Activated CD4-positive, CD25-positive, alpha-beta regulatory T cell (primary cell): Measurements from ENCODE around the gene DPYSL4.
A peak's percentile ranks its signal among the peaks of the same experiment; 100 is the strongest.

Experiments
- DNase-seq, 4 experiments: peaks; one replicate each; lab custom pipeline; 2025; lab: John Stamatoyannopoulos, UW

The DPYSL4 gene

GRCh38 chr10:132242103-132242840 is 55.5 kb downstream of the DPYSL4 start:
- DNase-seq = no peak

GRCh38 chr10:132243141-132243540 is 56.4 kb downstream of the DPYSL4 start:
- no peak for DNase-seq

- no peak for DNase-seq
These were observed 56.9 kb downstream of the DPYSL4 start for GRCh38 chr10:132243626-132244025.

GRCh38 chr10:132245056-132245455 is 58.3 kb downstream of the DPYSL4 start:
- DNase-seq = no peak

GRCh38 chr10:132246296-132246695 is 59.5 kb downstream of the DPYSL4 start:
- no peak for DNase-seq

- DNase-seq = no peak
These were observed 61.2 kb downstream of the DPYSL4 start for GRCh38 chr10:132247943-132248342.

- peak in 3 of 4 experiments; percentile 20 to 54 (median 51) for DNase-seq
These were observed 61.9 kb downstream of the DPYSL4 start for GRCh38 chr10:132248455-132249225.

- DNase-seq = no peak
These were observed 62.5 kb downstream of the DPYSL4 start for GRCh38 chr10:132249226-132249724.

GRCh38 chr10:132249824-132250375 is 63.2 kb downstream of the DPYSL4 start:
- DNase-seq = no peak

GRCh38 chr10:132250481-132251475 is 64.0 kb downstream of the DPYSL4 start:
- DNase-seq = no peak

- DNase-seq = no peak
These were observed 65.2 kb downstream of the DPYSL4 start for GRCh38 chr10:132251928-132252327.

GRCh38 chr10:132252412-132252811 is 65.7 kb downstream of the DPYSL4 start:
- DNase-seq = no peak

GRCh38 chr10:132253092-132253687 is 66.4 kb downstream of the DPYSL4 start:
- DNase-seq = no peak

- no peak for DNase-seq
These were observed 68.1 kb downstream of the DPYSL4 start for GRCh38 chr10:132254841-132255240.
